AG04450 (cell line): ENCODE measurements around the gene TRIM66. TPM values are rescaled to one million over a fixed set of nuclear protein-coding genes. Genes with fewer than 3 reads are reported as not detected.
A peak's percentile ranks its signal among the peaks of the same experiment; 100 is the strongest.

Experiments
- CTCF ChIA-PET: fragments of 300-600, 350-600 bp; formaldehyde crosslinking; extraction: SDS; loops from one replicate; lab custom pipeline; 2022; ENCODE audit warnings: antibody characterized with exemption, inconsistent platforms; lab: Charles Lee
- POLR2A ChIA-PET: fragments of 350-600 bp; formaldehyde crosslinking; extraction: SDS; loops from one replicate; lab custom pipeline; 2021; ENCODE audit warnings: antibody characterized with exemption, inconsistent platforms; lab: Yijun Ruan, JAX
- DNase-seq: peaks from one replicate; pipeline ENCODE4 v3.0.0-alpha.2; 2011; ENCODE audit warnings: low read depth, low spot score
- H3K27ac ChIP-seq: one replicate; pipeline ENCODE4 v1.5.1; 2012; ENCODE audit warnings: low read depth, low read length, control low read depth
- H3K27me3 ChIP-seq: one replicate; pipeline ENCODE4 v1.6.0; 2012; ENCODE audit warnings: low read length; ENCODE audit not compliant: control insufficient read depth, insufficient read depth
- H3K4me3 ChIP-seq: 2 replicates; pipeline ENCODE4 v1.5.1; 2011; ENCODE audit warnings: mild to moderate bottlenecking, low read depth, low read length, control low read depth
- H3K9me3 ChIP-seq: 2 replicates; pipeline ENCODE4 v1.5.1; 2012; ENCODE audit warnings: low read length; ENCODE audit not compliant: control insufficient read depth, insufficient read depth
- polyA plus RNA-seq: library from polyadenylated mRNA; depleted of rRNA; stranded (reverse); fragments of >200 nt; gene quantifications from 2 replicates; pipeline ENCODE4 v1.2.3, GENCODE V29; 2011
- TF ChIP-seq, protein P1 (sequence below): IDR thresholded peaks from 2 replicates; pipeline ENCODE4 v1.5.1; 2011; ENCODE audit warnings: low read depth, low read length, control low read depth, inconsistent platforms

The TRIM66 gene
- polyA plus RNA-seq, 1 experiment, result 6.3 TPM

DNA sequence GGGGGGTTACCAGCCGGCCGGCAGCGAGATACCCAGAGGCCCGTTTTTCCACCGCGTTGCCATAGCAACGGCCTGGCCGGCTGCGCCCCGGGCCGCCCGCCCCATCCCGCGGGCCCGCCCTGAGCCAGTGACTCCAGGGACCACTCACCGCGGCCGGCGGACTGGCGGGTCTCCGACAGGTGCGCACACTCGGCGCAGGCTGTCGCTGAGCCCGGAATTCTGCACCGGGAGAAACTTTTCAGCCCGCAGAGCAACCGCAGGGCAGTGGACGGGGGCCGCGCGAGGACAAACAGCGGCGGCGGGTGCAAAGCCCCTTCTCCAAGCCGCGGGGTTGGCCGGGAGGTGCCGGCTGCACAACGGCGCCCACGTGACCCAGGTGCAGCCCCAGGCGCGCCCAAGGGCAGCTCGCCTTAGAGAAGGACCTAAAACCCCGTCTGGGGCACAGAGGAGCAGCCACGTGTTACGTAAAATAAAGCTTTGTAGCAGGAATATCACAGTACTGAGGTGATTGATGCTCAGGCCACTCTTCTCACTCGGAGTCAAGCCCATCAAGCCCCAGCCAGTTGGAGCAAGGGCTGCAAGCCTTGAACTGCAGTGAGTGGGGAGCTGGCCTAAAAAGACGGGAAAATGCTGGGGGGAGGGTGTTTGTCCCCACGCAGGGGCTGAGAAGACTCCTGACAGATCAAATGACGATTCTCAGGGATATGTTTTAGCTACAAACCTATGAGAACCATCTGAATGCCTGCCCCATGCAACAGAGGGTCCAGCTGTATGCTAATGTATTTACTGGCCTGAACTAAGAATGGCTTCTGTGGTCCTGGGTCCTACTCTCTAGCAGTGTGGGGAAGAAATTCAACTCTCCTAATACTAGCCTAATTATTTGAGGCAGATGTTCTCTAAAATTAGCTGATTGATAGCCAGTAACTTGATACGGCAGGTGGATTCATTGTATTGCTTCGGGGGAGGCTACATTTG, 88.2 kb downstream of the TRIM66 start, which contains the start of gene STK33:
TSS of gene STK33 (minus strand) at position 294 of the 975 bp plus-strand sequence. CDS start 119,323 bp downstream, outside the sequence.
- CTCF ChIA-PET, result interaction anchor here (1.5 kb wide), 1 partner anchor 331 kb away, joined by 3 read pairs; the partner anchor contains the start of gene LMO1

GRCh38 chr11:8593455-8593854, 89.0 kb downstream of the TRIM66 start:
- peak overlapping the region; percentile 67 for H3K4me3 ChIP-seq
- H3K27me3 ChIP-seq, result no peaks in the 10 kb centered on the region
- POLR2A ChIA-PET, result interaction anchor here (1.2 kb wide), 1 partner anchor 11 kb away, joined by 3 read pairs; no protein-coding TSS in a partner anchor
- no peak overlapping the region for H3K27ac ChIP-seq
- DNase-seq, result no peak
- H3K9me3 ChIP-seq, result no peaks in the 10 kb centered on the region
- TF ChIP-seq, protein P1, sequence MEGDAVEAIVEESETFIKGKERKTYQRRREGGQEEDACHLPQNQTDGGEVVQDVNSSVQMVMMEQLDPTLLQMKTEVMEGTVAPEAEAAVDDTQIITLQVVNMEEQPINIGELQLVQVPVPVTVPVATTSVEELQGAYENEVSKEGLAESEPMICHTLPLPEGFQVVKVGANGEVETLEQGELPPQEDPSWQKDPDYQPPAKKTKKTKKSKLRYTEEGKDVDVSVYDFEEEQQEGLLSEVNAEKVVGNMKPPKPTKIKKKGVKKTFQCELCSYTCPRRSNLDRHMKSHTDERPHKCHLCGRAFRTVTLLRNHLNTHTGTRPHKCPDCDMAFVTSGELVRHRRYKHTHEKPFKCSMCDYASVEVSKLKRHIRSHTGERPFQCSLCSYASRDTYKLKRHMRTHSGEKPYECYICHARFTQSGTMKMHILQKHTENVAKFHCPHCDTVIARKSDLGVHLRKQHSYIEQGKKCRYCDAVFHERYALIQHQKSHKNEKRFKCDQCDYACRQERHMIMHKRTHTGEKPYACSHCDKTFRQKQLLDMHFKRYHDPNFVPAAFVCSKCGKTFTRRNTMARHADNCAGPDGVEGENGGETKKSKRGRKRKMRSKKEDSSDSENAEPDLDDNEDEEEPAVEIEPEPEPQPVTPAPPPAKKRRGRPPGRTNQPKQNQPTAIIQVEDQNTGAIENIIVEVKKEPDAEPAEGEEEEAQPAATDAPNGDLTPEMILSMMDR, result no peak
- CTCF ChIA-PET, result interaction anchor here (1.5 kb wide), 1 partner anchor 330 kb away, joined by 3 read pairs; the partner anchor contains the start of gene LMO1

More for the DNA sequence above, 88.2 kb downstream of the TRIM66 start, which contains the start of gene STK33:
- Histone ChIP-seq H3K9me3 (no peaks in the 10 kb centered on the region), H3K27ac (no peak within 1 kb of the TSS), H3K4me3 (peak within 1 kb of the TSS; percentile 67), H3K27me3 (no peaks in the 10 kb centered on the region)
- POLR2A ChIA-PET, result interaction anchor here (0.8 to 1.2 kb wide), 2 partner anchors 10 kb away, joined by 3 read pairs; no protein-coding TSS in a partner anchor
- no peak for DNase-seq
- TF ChIP-seq, protein P1, result no peak

DNA sequence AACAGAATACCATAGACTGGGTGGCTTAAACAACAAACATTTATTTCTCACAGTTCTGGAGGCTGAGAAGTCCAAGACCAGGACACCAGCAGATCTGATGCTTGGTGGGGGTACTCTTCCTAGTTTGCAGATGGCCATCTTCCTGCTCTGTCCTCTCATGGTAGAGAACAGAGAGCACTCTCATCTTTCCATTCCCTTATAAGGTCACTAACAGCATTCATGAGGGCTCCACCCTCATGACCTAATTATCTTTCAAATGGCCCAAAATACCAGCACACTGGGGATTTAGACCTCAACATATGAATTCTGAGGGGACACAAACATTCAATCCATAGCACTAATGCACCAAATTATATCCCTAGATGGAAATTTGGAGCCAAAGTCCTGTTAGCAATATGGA, 94.5 kb downstream of the TRIM66 start:
- ChIA-PET CTCF (no interaction called here), POLR2A (no interaction called here)
- Histone ChIP-seq H3K27me3 (no peaks in the 10 kb centered on the region), H3K4me3 (no peak overlapping the region), H3K9me3 (no peaks in the 10 kb centered on the region), H3K27ac (no peak overlapping the region)
- DNase-seq, result no peak
- TF ChIP-seq, protein P1, result no peak

GRCh38 chr11:8586805-8587204, 95.7 kb downstream of the TRIM66 start:
- ChIA-PET CTCF (interaction anchor here (1.2 kb wide), 1 partner anchor 20 kb away, joined by 3 read pairs; no protein-coding TSS in a partner anchor), POLR2A (no interaction called here)
- Histone ChIP-seq H3K27me3 (no peaks in the 10 kb centered on the region), H3K9me3 (no peaks in the 10 kb centered on the region), H3K4me3 (no peak overlapping the region), H3K27ac (no peak overlapping the region)
- no peak for DNase-seq
- TF ChIP-seq, protein P1, result no peak
